ENCODE measurements around the gene PRKN. TPM values are rescaled to one million over a fixed set of nuclear protein-coding genes. Genes with fewer than 3 reads are reported as not detected.

PRKN gene
- total and polyA plus RNA-seq, 4 experiments from 2014 or later: 0.50 to 5.3 (median 2.9) TPM

DNA sequence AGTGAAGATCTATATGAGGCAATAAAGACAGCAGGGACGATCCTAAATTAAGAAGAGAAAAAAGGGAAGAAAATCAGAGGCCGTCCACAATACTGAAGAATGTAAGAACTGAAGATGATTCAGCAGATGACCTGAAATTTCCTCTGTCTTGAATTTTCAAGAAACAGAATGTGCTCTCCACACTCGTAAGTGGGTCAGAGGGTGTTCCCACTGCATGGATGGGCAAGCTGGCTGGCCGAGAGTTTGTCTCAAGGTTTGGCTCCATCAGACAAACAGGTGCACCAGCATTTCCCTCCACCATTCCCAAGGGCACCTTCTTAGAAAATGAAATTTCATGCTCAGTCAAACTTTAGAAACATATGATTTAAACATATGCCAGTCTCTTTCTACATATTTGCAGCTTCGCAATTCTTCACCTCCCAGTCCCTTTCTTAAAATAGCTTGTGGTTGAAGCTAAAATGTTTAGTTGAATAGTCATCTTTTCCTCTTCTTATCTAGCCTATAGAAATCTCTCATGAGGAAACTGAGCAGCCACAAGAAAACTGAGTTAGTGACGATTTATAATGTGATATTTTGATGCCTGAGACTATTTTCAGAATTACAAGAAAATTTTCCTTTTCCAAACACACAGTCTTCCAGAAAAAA is 576.4 kb downstream of the PRKN start:
- H3K36me3 ChIP-seq (ENCODE audit: insufficient read depth, low read length): no peaks in the 10 kb centered on the region
- no peaks in the 10 kb centered on the region for H3K27me3 ChIP-seq (ENCODE audit: insufficient read depth, low read length)
- no peaks in the 10 kb centered on the region for H3K4me1 Mint-ChIP-seq
- H3K27ac ChIP-seq (ENCODE audit: low read depth, low read length): no peak overlapping the region
- H3K9me3 Mint-ChIP-seq: peaks cover 0 to 6% (median 0%) of the 10 kb centered on the region in 8 donors
- DNase-seq: no peak
- H3K4me1 ChIP-seq (ENCODE audit: insufficient read depth, low read length): no peaks in the 10 kb centered on the region
- no peak overlapping the region for H3K4me3 ChIP-seq (ENCODE audit: low read length in 2 of 2)
- ChIA-PET CTCF (ENCODE audit: partially characterized antibody) (no interaction called here), POLR2A (ENCODE audit: partially characterized antibody) (no interaction called here)
- H3K36me3 Mint-ChIP-seq: no peaks in the 10 kb centered on the region
- no peak overlapping the region for H3K4me3 Mint-ChIP-seq
- no peaks in the 10 kb centered on the region for H3K27me3 Mint-ChIP-seq
- no peak overlapping the region for H3K27ac Mint-ChIP-seq
- intact Hi-C loops (cut with micrococcal nuclease): no loop called here
- no peaks in the 10 kb centered on the region for H3K9me3 ChIP-seq (ENCODE audit: control insufficient read depth in 1 of 2, low read length in 2 of 2)

DNA sequence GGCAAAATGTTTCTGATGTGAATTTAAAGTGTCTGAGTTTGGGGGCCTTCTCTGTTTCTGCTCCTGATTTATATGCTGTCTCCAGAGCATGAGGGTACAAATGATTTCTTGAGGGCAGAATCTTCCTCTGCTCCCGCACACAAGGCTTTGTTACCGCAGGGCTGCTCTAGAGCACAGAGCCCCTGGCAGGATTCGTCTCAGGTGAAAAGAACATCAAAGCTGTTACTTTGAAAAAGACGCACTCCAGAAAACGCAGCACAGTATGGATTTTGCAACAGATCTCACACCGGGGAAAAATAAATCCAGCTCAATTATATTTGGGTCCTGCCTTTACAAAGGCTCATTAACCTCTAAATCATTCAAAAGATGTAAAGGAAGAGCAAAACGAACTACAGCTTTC is 577.3 kb downstream of the PRKN start:
- POLR2A ChIA-PET (ENCODE audit: partially characterized antibody): no interaction called here
- intact Hi-C loops (cut with micrococcal nuclease): no loop called here
- Mint-ChIP-seq H3K27me3 (no peaks in the 10 kb centered on the region), H3K27ac (no peak overlapping the region), H3K4me3 (no peak overlapping the region), H3K9me3 (peaks cover 0 to 8% (median 2%) of the 10 kb centered on the region in 8 donors), H3K4me1 (no peaks in the 10 kb centered on the region), H3K36me3 (no peaks in the 10 kb centered on the region)
- Histone ChIP-seq H3K4me3 (ENCODE audit: low read length in 2 of 2) (no peak overlapping the region), H3K4me1 (ENCODE audit: insufficient read depth, low read length) (no peaks in the 10 kb centered on the region), H3K27me3 (ENCODE audit: insufficient read depth, low read length) (no peaks in the 10 kb centered on the region), H3K9me3 (ENCODE audit: control insufficient read depth in 1 of 2, low read length in 2 of 2) (no peaks in the 10 kb centered on the region), H3K27ac (ENCODE audit: low read depth, low read length) (no peak overlapping the region), H3K36me3 (ENCODE audit: insufficient read depth, low read length) (no peaks in the 10 kb centered on the region)
- DNase-seq: no peak
- CTCF ChIA-PET (ENCODE audit: partially characterized antibody): no interaction called here

DNA sequence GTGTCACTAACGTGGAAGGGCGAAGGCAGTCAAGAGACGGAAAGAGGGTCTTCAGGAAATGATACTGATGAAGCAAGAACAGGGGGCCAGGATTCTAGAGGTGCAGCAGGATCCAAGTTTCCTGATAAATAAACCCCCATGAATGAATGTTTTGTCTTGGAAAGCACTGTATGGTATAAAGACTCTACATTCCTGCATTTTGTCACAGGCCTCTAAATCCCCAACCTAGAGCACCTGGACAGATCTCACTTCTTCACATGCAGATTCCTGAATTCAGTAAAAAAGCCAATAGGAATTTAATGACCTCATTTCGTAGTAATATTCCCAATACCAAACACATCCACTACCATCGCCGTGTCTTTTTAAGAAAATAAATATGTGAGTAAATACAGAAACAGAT is 577.8 kb downstream of the PRKN start:
- H3K9me3 ChIP-seq (ENCODE audit: control insufficient read depth in 1 of 2, low read length in 2 of 2): no peaks in the 10 kb centered on the region
- DNase-seq: no peak
- Mint-ChIP-seq H3K9me3 (peaks cover 0 to 9% (median 3%) of the 10 kb centered on the region in 8 donors), H3K27me3 (no peaks in the 10 kb centered on the region), H3K36me3 (no peaks in the 10 kb centered on the region), H3K27ac (no peak overlapping the region), H3K4me1 (no peaks in the 10 kb centered on the region), H3K4me3 (no peak overlapping the region)
- ChIA-PET POLR2A (ENCODE audit: partially characterized antibody) (no interaction called here), CTCF (ENCODE audit: partially characterized antibody) (no interaction called here)
- no peak overlapping the region for H3K4me3 ChIP-seq (ENCODE audit: low read length in 2 of 2)
- H3K27me3 ChIP-seq (ENCODE audit: insufficient read depth, low read length): no peaks in the 10 kb centered on the region
- no peaks in the 10 kb centered on the region for H3K4me1 ChIP-seq (ENCODE audit: insufficient read depth, low read length)
- intact Hi-C loops (cut with micrococcal nuclease): no loop called here
- no peaks in the 10 kb centered on the region for H3K36me3 ChIP-seq (ENCODE audit: insufficient read depth, low read length)
- H3K27ac ChIP-seq (ENCODE audit: low read depth, low read length): no peak overlapping the region

DNA sequence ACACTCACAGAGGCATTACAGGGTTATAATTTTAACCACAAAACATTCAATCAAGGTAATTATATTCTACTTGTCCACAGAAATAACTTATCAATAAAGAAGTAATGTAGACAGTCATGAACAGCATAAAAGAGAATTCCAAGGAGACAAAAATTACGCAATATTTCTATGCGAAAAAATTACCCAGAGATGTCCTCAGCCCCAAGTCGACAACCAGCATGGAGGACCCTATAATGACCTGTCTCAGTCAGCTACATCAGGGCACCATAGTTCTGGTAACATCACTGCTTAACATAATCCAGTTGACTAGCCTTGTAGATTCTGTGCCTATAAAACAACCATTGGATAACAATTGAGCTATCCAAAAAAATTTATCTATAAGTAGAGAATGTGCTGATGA is 579.8 kb downstream of the PRKN start:
- Mint-ChIP-seq H3K27ac (no peak overlapping the region), H3K4me3 (no peak overlapping the region), H3K4me1 (no peaks in the 10 kb centered on the region), H3K27me3 (no peaks in the 10 kb centered on the region), H3K9me3 (peaks cover 0 to 9% (median 4%) of the 10 kb centered on the region in 8 donors), H3K36me3 (no peaks in the 10 kb centered on the region)
- intact Hi-C loops (cut with micrococcal nuclease): no loop called here
- Histone ChIP-seq H3K27ac (ENCODE audit: low read depth, low read length) (no peak overlapping the region), H3K36me3 (ENCODE audit: insufficient read depth, low read length) (no peaks in the 10 kb centered on the region), H3K27me3 (ENCODE audit: insufficient read depth, low read length) (no peaks in the 10 kb centered on the region), H3K4me3 (ENCODE audit: low read length in 2 of 2) (no peak overlapping the region), H3K4me1 (ENCODE audit: insufficient read depth, low read length) (no peaks in the 10 kb centered on the region), H3K9me3 (ENCODE audit: control insufficient read depth in 1 of 2, low read length in 2 of 2) (no peaks in the 10 kb centered on the region)
- DNase-seq: no peak
- POLR2A ChIA-PET (ENCODE audit: partially characterized antibody): no interaction called here
- CTCF ChIA-PET (ENCODE audit: partially characterized antibody): no interaction called here

DNA sequence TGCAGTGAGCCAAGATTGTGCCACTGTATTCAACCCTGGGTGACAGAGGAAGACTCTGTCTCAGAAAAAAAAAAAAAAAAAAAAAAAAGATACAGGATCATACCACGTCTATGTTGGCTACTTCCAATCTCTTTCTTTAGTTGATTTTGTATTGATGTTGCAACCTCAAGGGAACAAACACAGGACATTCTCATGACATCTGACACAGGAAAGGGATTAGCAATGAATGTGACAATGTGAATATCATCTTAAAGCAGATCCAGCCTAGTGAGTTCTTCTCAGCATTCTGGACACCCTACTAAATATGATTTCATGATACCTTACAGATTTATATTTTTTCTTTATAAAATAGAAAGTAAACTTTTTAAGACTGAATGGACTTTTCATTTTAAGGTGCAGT is 580.3 kb downstream of the PRKN start:
- H3K27ac ChIP-seq (ENCODE audit: low read depth, low read length): no peak overlapping the region
- ChIA-PET POLR2A (ENCODE audit: partially characterized antibody) (no interaction called here), CTCF (ENCODE audit: partially characterized antibody) (no interaction called here)
- no peaks in the 10 kb centered on the region for H3K27me3 Mint-ChIP-seq
- H3K36me3 ChIP-seq (ENCODE audit: insufficient read depth, low read length): no peaks in the 10 kb centered on the region
- H3K4me1 ChIP-seq (ENCODE audit: insufficient read depth, low read length): no peaks in the 10 kb centered on the region
- peaks cover 1 to 9% (median 4%) of the 10 kb centered on the region in 8 donors for H3K9me3 Mint-ChIP-seq
- no peak overlapping the region for H3K27ac Mint-ChIP-seq
- no peak for DNase-seq
- no peaks in the 10 kb centered on the region for H3K27me3 ChIP-seq (ENCODE audit: insufficient read depth, low read length)
- no peaks in the 10 kb centered on the region for H3K4me1 Mint-ChIP-seq
- intact Hi-C loops (cut with micrococcal nuclease): no loop called here
- no peak overlapping the region for H3K4me3 Mint-ChIP-seq
- H3K4me3 ChIP-seq (ENCODE audit: low read length in 2 of 2): no peak overlapping the region
- H3K36me3 Mint-ChIP-seq: no peaks in the 10 kb centered on the region
- no peaks in the 10 kb centered on the region for H3K9me3 ChIP-seq (ENCODE audit: control insufficient read depth in 1 of 2, low read length in 2 of 2)

DNA sequence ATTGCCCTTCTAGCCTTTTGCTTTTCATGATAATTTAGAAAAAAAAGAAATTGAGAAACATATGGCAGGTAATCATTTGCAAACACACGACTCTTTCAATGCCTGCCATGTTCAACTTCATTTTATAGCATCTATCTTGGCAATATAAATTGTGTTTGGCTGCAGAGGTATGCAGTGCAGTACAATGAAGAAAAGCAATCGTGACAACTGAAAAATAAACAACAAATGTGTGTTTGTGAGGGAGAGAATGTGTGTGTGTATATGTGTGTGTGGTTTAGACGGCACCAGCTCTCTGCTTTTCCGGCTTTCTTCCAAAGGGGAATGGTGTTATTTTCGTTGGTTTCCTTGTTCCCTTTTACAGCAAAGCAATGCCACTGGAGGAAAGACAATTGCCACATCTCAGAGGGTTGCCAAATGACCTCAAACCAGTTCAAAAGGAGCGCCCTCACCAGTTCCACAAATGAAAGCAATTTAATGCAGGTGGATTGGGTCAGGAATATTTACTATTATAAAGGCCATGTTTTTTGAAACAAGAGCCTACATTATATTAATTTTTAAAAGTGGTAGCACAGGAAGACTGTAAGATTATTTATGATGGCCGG is 587.2 kb downstream of the PRKN start:
- ChIA-PET POLR2A (ENCODE audit: partially characterized antibody) (no interaction called here), CTCF (ENCODE audit: partially characterized antibody) (no interaction called here)
- H3K27ac ChIP-seq (ENCODE audit: low read depth, low read length): no peak overlapping the region
- H3K4me3 ChIP-seq (ENCODE audit: low read length in 2 of 2): no peak overlapping the region
- no peaks in the 10 kb centered on the region for H3K27me3 Mint-ChIP-seq
- intact Hi-C loops (cut with micrococcal nuclease): no loop called here
- H3K36me3 ChIP-seq (ENCODE audit: insufficient read depth, low read length): no peaks in the 10 kb centered on the region
- DNase-seq: no peak
- H3K27ac Mint-ChIP-seq: no peak overlapping the region
- H3K4me1 ChIP-seq (ENCODE audit: insufficient read depth, low read length): no peaks in the 10 kb centered on the region
- peaks cover 0 to 34% (median 25%) of the 10 kb centered on the region in 8 donors for H3K9me3 Mint-ChIP-seq
- H3K4me3 Mint-ChIP-seq: no peak overlapping the region
- no peaks in the 10 kb centered on the region for H3K9me3 ChIP-seq (ENCODE audit: control insufficient read depth in 1 of 2, low read length in 2 of 2)
- H3K4me1 Mint-ChIP-seq: peaks cover 0 to 1% (median 0%) of the 10 kb centered on the region in 4 donors
- no peaks in the 10 kb centered on the region for H3K36me3 Mint-ChIP-seq
- H3K27me3 ChIP-seq (ENCODE audit: insufficient read depth, low read length): no peaks in the 10 kb centered on the region

DNA sequence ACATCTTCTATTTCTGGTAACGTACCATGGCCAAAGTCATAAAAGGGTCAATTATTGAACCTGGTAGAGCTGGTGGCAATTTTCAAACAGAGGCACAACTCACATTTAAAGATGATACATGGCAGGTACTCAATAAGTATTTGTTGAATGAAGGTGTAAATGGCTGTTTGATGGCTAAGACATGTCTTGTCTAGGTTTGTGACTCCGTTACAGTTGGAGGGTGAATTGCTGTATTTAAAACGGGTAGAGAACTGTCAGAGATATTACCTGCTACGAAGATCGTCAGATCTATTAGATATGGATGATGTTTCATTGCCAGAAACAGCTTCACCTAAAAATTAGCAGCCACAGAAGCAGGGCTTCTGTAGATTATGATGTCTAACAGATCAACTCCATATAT is 601.9 kb downstream of the PRKN start:
- Mint-ChIP-seq H3K27ac (no peak overlapping the region), H3K36me3 (no peaks in the 10 kb centered on the region), H3K9me3 (peaks cover 0 to 11% (median 6%) of the 10 kb centered on the region in 8 donors), H3K4me1 (no peaks in the 10 kb centered on the region), H3K4me3 (no peak overlapping the region), H3K27me3 (no peaks in the 10 kb centered on the region)
- no peaks in the 10 kb centered on the region for H3K36me3 ChIP-seq (ENCODE audit: insufficient read depth, low read length)
- intact Hi-C loops (cut with micrococcal nuclease): no loop called here
- ChIA-PET CTCF (ENCODE audit: partially characterized antibody) (no interaction called here), POLR2A (ENCODE audit: partially characterized antibody) (no interaction called here)
- H3K4me3 ChIP-seq (ENCODE audit: low read length in 2 of 2): no peak overlapping the region
- no peaks in the 10 kb centered on the region for H3K9me3 ChIP-seq (ENCODE audit: control insufficient read depth in 1 of 2, low read length in 2 of 2)
- H3K27me3 ChIP-seq (ENCODE audit: insufficient read depth, low read length): no peaks in the 10 kb centered on the region
- no peak overlapping the region for H3K27ac ChIP-seq (ENCODE audit: low read depth, low read length)
- H3K4me1 ChIP-seq (ENCODE audit: insufficient read depth, low read length): no peaks in the 10 kb centered on the region
- DNase-seq: no peak
